ENCODE data around the gene C9orf85.
A peak's percentile ranks its signal among the peaks of the same experiment; 100 is the strongest.

The C9orf85 gene

DNA sequence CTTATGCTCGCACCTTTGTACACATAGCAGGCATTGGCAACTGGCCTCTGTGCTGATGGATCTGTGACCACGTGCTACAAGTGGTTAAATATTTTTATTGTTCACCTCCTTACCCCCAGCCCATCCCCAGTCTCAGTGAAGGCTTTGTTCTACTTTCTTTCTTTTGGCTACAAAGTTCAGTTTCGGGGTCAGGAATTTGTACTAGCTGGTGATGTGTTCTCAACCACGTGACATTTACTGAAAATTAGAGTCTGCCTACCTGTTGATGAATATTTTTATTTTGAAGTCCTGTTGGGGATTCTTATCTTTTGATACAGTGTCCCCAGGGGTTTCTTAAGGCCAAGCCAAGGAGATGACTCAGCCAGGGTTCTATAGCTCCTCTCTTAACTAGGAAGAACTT is 101.2 kb downstream of the C9orf85 start:
- no peak for DNase-seq

DNA sequence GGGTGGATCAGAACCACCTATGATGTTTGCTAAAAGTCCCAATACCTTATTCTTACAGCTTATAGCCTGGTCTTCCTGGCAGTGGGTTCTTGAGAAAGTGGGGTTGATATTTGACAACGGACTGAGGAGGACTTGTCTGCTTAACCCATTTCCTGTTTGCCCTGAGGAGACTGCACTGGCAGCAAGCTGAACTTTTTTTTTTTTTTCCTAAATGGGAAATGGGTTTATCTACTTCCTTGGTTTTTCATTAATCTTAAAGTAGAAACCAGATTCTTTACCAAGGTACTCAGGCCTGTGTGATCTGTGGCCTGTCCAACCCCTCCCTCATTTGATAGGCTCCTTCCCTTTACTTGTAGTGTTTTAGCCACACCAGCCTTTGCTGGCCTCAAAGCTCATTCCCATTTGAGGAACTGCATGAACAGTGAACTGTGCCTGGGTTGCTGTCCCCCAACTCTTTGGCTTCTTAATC is 101.9 kb downstream of the C9orf85 start:
- DNase-seq, result no peak

DNA sequence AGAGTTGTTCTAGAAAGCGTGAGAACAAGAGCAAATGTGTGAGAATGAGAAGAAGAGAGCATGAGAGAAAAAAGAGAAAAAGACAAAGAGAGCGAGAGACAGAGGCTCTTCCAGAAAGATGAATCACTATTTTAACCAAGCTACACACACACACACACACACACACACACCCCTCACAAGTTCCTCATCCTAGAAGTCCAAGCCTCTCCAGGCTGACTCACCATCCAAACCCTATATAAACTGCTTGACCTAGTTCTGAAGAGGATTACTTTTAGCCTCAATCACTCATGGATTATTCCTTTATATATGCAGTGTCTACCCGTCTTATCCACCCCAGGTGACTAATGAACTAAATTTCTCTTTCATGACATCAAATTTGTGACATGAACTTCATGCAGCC is 111.4 kb downstream of the C9orf85 start:
- DNase-seq, result peak; percentile 69 to 75
